Ammon's horn (tissue), 1 donor: Measurements from ENCODE around the gene ADPRHL1.

Experiments used
- DNase-seq: peaks from one replicate; pipeline ENCODE4 v3.0.0-alpha.2; 2016; ENCODE audit warnings: low spot score

Gene ADPRHL1

GRCh38 chr13:113431171-113431570 is 22.1 kb downstream of the ADPRHL1 start:
- DNase-seq, result no peak

DNA sequence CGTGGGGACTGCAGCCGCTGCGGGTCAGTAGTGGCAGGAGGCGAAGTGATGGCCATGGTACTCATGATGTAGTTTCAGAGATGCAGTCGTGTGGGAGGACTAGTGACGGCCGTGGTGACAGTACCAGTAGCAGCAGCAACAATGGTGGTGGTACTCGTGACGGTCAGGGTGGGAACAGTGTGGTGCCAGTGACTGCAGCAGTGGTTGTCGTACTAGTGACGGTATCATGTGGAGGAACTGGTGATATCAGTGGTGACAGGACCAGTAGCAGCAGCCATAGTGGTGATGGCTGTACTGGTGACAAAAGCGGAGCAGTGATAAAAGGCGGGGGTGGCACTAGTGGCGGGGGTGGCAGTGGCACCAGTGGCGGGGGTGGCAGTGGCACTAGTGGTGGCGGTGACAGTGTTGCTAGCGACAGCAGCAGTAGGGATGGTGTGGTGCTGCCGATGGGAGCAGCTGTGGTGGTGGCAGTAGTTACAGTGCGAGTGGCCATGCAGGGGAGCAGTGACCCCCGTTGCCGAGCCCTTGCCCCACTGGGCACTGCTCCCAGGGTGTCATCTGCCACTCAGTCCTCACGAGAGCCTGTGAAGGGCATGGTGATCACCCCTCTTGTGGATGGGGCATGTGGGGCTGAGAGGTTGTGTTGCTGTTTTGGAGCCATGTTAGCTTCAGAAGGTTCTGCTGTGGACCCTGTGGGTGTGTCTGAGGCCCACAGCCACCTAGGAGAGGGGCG is 22.7 kb downstream of the ADPRHL1 start:
- no peak for DNase-seq

GRCh38 chr13:113429608-113429985 is 23.7 kb downstream of the ADPRHL1 start:
- DNase-seq, result no peak

GRCh38 chr13:113428871-113429607 is 24.2 kb downstream of the ADPRHL1 start:
- DNase-seq, result no peak

DNA sequence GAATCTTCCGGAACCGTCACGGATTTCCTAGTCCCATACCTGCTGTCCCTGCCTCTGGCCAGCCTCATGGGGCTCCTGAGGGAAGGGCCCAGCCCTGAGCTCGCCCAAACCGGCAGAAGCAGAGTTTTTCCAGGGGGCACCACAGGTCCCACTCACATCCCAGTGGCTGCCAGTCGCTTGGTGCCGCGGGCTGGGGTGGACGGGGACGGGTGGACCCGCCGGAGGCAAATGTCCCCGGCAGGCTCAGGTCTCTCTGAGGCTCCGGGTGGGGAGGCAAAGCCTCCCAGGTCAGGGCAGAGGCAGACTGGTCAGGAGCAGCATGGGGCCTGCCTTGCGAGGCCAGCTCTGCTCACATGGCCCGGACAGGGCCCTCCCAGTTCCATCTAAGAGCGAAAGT is 24.8 kb downstream of the ADPRHL1 start:
- no peak for DNase-seq

GRCh38 chr13:113427562-113428468 is 25.5 kb downstream of the ADPRHL1 start:
- DNase-seq, result no peak

- DNase-seq, result no peak
These were observed 26.7 kb downstream of the ADPRHL1 start for GRCh38 chr13:113426591-113426986.

GRCh38 chr13:113425941-113426590 is 27.2 kb downstream of the ADPRHL1 start:
- DNase-seq, result no peak

DNA sequence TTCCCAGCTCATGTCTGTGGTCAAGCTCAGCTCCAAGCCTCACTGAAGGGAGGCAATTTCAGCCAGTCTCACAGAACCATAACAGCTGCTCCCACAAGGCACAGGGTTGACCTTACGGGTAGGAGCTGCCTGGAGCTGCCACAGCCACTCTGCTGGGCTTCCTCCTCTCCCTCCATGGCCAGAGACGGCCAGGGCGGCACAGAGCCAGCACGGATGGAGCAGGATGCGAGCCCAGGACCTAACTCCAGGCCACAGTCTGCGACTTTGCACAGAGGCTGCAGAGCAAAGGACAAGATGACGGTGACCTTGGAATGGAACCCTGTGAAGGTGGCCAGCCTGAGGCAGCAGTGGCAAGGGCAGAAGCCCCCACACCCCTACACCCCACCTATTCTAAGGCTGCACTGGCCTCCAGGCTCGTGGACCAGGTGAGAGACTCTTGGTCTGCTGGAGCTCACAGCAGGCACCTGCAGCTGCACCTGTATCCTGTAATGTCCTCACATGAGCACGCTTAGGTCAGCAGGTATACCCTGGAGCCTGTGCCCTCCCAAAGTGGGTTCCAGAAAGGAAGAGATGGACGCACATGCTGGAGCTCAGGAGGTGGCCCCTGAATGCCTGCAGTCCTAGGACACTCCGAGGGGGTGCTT is 29.6 kb downstream of the ADPRHL1 start:
- DNase-seq, result no peak

- DNase-seq, result no peak
These were observed 30.3 kb downstream of the ADPRHL1 start for GRCh38 chr13:113422807-113423519.

GRCh38 chr13:113421673-113422270 is 31.5 kb downstream of the ADPRHL1 start:
- no peak for DNase-seq

GRCh38 chr13:113420833-113421600 is 32.3 kb downstream of the ADPRHL1 start:
- DNase-seq, result no peak

GRCh38 chr13:113420232-113420631 is 33.1 kb downstream of the ADPRHL1 start:
- DNase-seq, result no peak

GRCh38 chr13:113419531-113420193 is 33.6 kb downstream of the ADPRHL1 start:
- DNase-seq, result no peak

DNA sequence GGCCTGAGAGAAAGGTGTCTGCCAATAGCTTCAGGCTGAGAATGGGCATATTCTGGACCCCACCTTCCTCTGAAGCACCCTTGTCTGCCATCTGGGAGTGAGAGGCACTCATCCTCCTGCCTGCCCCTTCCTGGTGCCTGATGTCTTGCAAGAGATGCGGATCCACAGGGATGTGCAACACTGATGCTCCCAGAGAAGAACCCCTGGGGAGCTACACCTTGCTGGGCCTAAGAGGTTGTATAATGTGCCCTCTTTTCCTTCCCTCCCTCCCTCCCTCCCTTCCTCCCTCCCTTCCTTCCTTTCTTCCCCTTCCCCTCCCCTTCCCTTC is 34.6 kb downstream of the ADPRHL1 start:
- DNase-seq, result no peak

GRCh38 chr13:113417836-113418721 is 35.2 kb downstream of the ADPRHL1 start:
- DNase-seq, result no peak

DNA sequence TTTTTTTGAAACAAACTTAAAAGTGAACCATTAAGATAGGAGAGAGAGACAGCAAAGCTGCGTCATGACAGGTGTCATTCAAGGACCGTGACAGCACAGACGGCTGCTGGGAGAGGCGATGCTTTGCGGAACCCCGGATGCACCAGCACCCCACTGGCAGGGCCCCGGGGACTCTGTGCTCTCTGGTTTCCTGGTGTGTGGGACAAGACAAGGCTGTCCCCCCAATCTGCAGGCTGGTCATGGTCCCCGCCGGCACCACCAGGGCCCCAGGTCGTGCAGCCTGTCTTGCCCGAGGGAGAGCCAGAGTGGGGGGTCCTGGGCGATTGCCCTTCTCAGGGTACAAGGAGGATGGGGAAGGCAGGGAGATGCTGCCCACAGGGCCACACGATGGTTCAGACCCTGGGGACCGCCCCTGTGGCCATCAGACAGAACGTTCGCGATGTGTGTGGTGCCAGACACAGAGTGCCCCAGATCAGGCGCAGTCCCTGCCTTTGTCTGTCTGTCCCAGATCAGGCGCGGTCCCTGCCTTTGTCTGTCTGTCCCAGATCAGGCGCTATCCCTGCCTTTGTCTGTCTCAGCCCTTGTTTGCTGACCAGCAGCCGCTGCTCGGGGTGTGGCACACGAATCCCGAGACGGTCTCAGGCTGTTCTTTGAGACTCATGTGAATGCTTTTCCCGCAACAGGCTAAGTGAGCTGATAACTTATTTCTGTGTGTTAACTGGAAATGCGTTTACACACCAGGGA is 36.1 kb downstream of the ADPRHL1 start:
- DNase-seq, result no peak

GRCh38 chr13:113415825-113416224 is 37.5 kb downstream of the ADPRHL1 start:
- no peak for DNase-seq
